Measurements from ENCODE around the gene TMEM87B. TPM values are rescaled to one million over a fixed set of nuclear protein-coding genes. Genes with fewer than 3 reads are reported as not detected.

The TMEM87B gene
- total and polyA plus RNA-seq, 2 of the 8 experiments (the other 6 are each of a cell fraction or from before 2014, with no cell fraction given), result 7.2 to 9.0 TPM

DNA sequence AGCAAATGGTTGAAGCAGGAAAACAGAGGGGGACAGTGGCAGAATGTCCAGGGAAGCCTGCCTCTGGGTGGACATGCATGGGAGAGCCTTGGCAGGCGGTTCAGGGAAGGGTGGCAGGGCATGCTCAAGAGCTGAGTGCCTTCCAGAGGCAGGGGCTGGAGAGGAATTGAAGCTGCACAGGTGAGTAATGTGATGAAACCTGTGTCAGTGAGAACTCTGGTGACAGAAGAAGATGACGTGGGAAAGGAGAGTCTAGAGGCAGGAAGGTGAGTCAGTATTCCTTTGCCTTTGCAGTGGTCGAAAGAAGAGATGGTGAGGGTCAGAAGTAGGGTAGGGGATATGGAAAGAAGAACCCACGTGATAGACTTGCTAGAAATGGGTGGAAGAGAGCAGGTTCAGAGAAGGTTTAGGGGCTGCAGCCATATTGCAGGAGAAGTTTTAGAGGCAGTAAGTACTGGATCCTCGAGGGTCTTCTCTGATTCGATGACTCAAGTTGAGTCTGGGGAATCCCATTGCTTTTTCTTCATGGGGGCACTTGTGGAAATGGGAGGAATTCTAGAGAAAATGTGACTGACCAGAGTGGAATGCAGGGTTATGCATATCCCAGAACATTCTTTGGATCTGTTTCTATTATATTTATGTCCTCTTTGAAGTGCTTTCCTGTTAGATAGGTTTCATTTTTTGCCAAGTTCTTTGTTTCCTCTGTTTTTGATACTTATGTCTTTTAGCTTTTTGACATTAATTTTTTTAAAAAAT, 37.4 kb downstream of the TMEM87B start (continued):
- TF ChIP-seq CTCF (IDR thresholded peaks at IDR 0.05; ENCODE audit: control extremely low read depth in 1 of 3, insufficient read depth in 1 of 3, low read depth in 1 of 3, low read length in 3 of 3) (no peak), NRF1 (IDR thresholded peaks at IDR 0.05; ENCODE audit: low read depth, low read length) (no peak), EGR1 (IDR thresholded peaks at IDR 0.05; ENCODE audit: borderline replicate concordance, low read depth, low read length) (no peak), RBBP5 (IDR thresholded peaks at IDR 0.05; ENCODE audit: borderline replicate concordance, low read depth, low read length) (no peak), PHF8 (conservative IDR thresholded peaks at IDR 0.05; ENCODE audit: low read depth, low read length) (no peak), NANOG (IDR thresholded peaks at IDR 0.05; ENCODE audit: insufficient read depth, low read depth, low read length, poor library complexity, severe bottlenecking) (no peak), KDM5A (IDR thresholded peaks at IDR 0.05; ENCODE audit: low read length) (no peak), SRF (IDR thresholded peaks at IDR 0.05; ENCODE audit: low read depth, low read length) (no peak), CBX5 (IDR thresholded peaks at IDR 0.05; ENCODE audit: low read depth, low read length) (no peak), YY1 (IDR thresholded peaks at IDR 0.05; ENCODE audit: low read depth, low read length) (no peak)

Measured in H1 (cell line).